T-helper 2 cell treated with Interferon-gamma antibody and Interleukin-4, amounts not matched to agents 5 μg/mL and 100 μg/mL, for 36 hours (primary cell): ENCODE data around the gene TM9SF3.

Experiments
- DNase-seq: peaks from one replicate; pipeline ENCODE4 v3.0.0; 2021; ENCODE audit warnings: low spot score
- H3K27ac Mint-ChIP-seq: one replicate; pipeline ENCODE4 v1.8.0; 2021; ENCODE audit warnings: mild to moderate bottlenecking, mixed read lengths
- H3K27me3 Mint-ChIP-seq: one replicate; pipeline ENCODE4 v1.8.0; 2021; ENCODE audit warnings: low read depth, mixed read lengths
- H3K36me3 Mint-ChIP-seq: one replicate; pipeline ENCODE4 v1.8.0; 2021; ENCODE audit warnings: low read depth, mixed read lengths
- H3K4me1 Mint-ChIP-seq: one replicate; pipeline ENCODE4 v1.8.0; 2021; ENCODE audit warnings: low read depth, mixed read lengths
- H3K4me3 Mint-ChIP-seq: one replicate; pipeline ENCODE4 v1.8.0; 2022; ENCODE audit warnings: mild to moderate bottlenecking, moderate library complexity, mixed read lengths
- H3K9me3 Mint-ChIP-seq: one replicate; pipeline ENCODE4 v1.8.0; 2021; ENCODE audit warnings: mixed read lengths

The TM9SF3 gene

DNA sequence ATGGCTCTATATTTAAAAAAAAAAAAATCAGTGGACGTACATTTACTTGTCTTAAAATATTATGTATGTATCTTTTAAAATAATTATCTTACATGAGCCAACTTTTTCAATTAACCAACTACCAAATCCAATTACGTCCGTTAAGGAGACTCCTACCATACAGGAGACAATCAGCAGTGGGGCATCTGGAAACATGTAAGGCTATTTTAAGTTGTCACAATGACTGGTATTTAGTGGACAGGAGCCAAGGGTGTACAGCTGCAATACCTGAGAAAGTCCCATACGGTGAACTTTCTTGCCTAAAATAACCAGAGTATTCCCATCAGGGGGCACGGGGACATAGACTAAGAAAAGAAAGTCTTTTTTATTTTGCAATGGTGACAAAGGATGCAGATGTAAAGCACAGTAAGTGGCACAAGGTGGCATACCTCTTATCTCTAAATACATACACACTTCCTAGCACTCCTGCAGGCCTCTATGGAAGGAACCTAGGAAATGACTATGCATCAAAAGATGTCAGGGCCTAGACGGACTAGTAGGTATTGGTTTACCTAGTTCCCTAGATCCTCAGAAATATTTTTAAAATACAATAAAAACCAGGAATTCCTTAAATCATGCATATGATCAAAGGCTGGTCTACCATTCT, 57.1 kb downstream of the TM9SF3 start:
- Mint-ChIP-seq H3K27me3 (no peaks in the 10 kb centered on the region), H3K4me1 (peaks cover 5% of the 10 kb centered on the region), H3K27ac (no peak overlapping the region), H3K9me3 (no peaks in the 10 kb centered on the region), H3K36me3 (peaks cover 32% of the 10 kb centered on the region), H3K4me3 (no peak overlapping the region)
- no peak for DNase-seq

DNA sequence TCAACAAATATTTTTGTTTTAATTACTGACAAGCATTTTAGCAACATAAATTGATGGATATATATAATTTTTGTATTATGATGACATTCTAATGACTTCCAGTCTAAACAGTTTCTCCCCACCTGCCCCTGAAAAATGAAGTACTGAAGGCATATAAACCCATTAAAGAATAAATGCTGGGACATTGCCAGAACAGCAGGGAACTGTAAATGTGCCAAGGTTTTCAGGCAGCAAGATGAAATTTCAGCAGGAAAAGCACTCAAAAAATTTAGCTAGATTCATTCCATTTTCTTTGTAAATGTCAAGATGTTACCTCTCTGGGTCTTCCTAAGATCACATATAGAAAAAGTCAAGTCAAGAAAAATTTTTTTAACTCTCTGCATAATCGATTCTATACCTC, 62.1 kb downstream of the TM9SF3 start:
- DNase-seq, result no peak
- H3K27me3 Mint-ChIP-seq, result no peaks in the 10 kb centered on the region
- peaks cover 41% of the 10 kb centered on the region for H3K36me3 Mint-ChIP-seq
- H3K9me3 Mint-ChIP-seq, result no peaks in the 10 kb centered on the region
- H3K27ac Mint-ChIP-seq, result no peak overlapping the region
- H3K4me3 Mint-ChIP-seq, result no peak overlapping the region
- H3K4me1 Mint-ChIP-seq, result no peaks in the 10 kb centered on the region

DNA sequence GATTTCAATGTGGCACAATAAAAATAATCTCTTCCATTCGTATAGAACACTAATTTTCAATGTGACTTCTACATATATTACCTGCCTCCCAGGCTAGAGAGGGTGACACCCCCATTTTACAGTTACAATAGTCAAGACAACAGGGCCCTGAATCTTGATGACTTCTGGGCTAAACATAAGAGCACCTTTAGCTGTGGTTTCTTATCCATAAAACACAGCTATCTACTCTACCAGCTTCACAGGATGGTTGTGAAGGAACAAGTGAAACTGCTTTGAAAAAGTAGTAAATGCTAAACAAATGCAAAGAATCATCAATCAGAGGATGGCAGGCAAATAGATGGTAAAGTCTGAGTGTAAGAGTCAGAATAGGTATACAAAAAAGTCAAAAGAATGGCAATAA, 69.5 kb downstream of the TM9SF3 start:
- no peak for DNase-seq
- H3K4me3 Mint-ChIP-seq, result no peak overlapping the region

GRCh38 chr10:96516337-96516736, 70.5 kb downstream of the TM9SF3 start:
- H3K27ac Mint-ChIP-seq, result no peak overlapping the region
- H3K27me3 Mint-ChIP-seq, result peaks cover 40% of the 10 kb centered on the region
- H3K36me3 Mint-ChIP-seq, result peaks cover 17% of the 10 kb centered on the region
- H3K4me1 Mint-ChIP-seq, result peaks cover 13% of the 10 kb centered on the region
- no peak overlapping the region for H3K4me3 Mint-ChIP-seq
- no peaks in the 10 kb centered on the region for H3K9me3 Mint-ChIP-seq
- DNase-seq, result no peak

More for the DNA sequence above, 69.5 kb downstream of the TM9SF3 start:
- Mint-ChIP-seq H3K4me1 (peaks cover 12% of the 10 kb centered on the region), H3K27ac (no peak overlapping the region), H3K36me3 (peaks cover 25% of the 10 kb centered on the region), H3K9me3 (no peaks in the 10 kb centered on the region), H3K27me3 (peaks cover 31% of the 10 kb centered on the region)

- DNase-seq, result peak; percentile 76
- Mint-ChIP-seq H3K4me1 (peaks cover 13% of the 10 kb centered on the region), H3K36me3 (peaks cover 5% of the 10 kb centered on the region), H3K27ac (no peak within 1 kb of the TSS), H3K27me3 (peaks cover 55% of the 10 kb centered on the region), H3K9me3 (no peaks in the 10 kb centered on the region), H3K4me3 (peak within 1 kb of the TSS; percentile 75)
Measured at GRCh38 chr10:96513698-96514561, 72.9 kb downstream of the TM9SF3 start, which contains the start of gene TLL2. Gene TLL2 (minus strand): TSS chr10:96513926. CDS start chr10:96513685, 241 bp downstream.

- Mint-ChIP-seq H3K4me3 (peak overlapping the region; percentile 75), H3K9me3 (no peaks in the 10 kb centered on the region), H3K4me1 (peaks cover 13% of the 10 kb centered on the region), H3K27ac (no peak overlapping the region), H3K27me3 (peaks cover 55% of the 10 kb centered on the region), H3K36me3 (peaks cover 4% of the 10 kb centered on the region)
- no peak for DNase-seq
Measured at GRCh38 chr10:96513305-96513697, 73.5 kb downstream of the TM9SF3 start.

GRCh38 chr10:96512524-96513304, 74.1 kb downstream of the TM9SF3 start:
- H3K36me3 Mint-ChIP-seq, result peaks cover 2% of the 10 kb centered on the region
- H3K4me3 Mint-ChIP-seq, result peak overlapping the region; percentile 75
- H3K4me1 Mint-ChIP-seq, result peaks cover 13% of the 10 kb centered on the region
- peaks cover 55% of the 10 kb centered on the region for H3K27me3 Mint-ChIP-seq
- H3K27ac Mint-ChIP-seq, result no peak overlapping the region
- H3K9me3 Mint-ChIP-seq, result no peaks in the 10 kb centered on the region
- DNase-seq, result no peak

GRCh38 chr10:96511044-96511945, 75.5 kb downstream of the TM9SF3 start:
- peaks cover 13% of the 10 kb centered on the region for H3K4me1 Mint-ChIP-seq
- peaks cover 55% of the 10 kb centered on the region for H3K27me3 Mint-ChIP-seq
- DNase-seq, result no peak
- H3K4me3 Mint-ChIP-seq, result no peak overlapping the region
- no peaks in the 10 kb centered on the region for H3K9me3 Mint-ChIP-seq
- H3K27ac Mint-ChIP-seq, result no peak overlapping the region
- H3K36me3 Mint-ChIP-seq, result peaks cover under 1% of the 10 kb centered on the region

DNA sequence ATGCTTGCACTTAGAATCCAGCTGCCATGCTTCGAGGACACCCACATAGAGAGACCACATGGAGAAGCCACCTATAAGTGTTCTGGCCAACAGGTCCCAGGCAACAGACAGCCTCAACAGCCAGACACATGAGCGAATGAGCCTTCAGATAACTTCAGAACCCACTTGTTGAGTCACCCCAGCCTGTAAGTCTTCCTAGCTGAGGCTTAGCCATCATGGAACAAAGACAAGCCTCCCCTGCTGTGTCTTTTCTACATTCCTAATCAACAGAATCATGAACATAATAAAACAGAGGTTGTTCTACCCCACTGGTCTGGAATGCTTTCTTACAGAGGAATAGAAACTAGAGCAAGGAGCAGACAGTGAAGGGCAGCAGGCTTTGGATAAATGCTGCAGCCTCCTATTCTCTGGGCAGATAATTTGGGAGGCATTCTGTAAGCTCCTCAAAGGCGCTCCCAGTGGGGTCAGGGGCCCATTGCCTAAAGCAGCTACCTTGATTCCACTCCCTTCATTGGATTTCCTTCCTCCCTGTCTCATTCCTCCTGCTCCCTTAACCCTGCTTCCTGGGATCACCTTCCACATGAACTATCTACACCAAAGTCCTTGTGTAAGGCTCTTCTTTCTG, 77.7 kb downstream of the TM9SF3 start:
- H3K36me3 Mint-ChIP-seq, result no peaks in the 10 kb centered on the region
- H3K9me3 Mint-ChIP-seq, result no peaks in the 10 kb centered on the region
- H3K4me1 Mint-ChIP-seq, result peaks cover 6% of the 10 kb centered on the region
- DNase-seq, result no peak
- no peak overlapping the region for H3K4me3 Mint-ChIP-seq
- no peak overlapping the region for H3K27ac Mint-ChIP-seq
- H3K27me3 Mint-ChIP-seq, result peaks cover 36% of the 10 kb centered on the region

GRCh38 chr10:96507044-96507443, 79.8 kb downstream of the TM9SF3 start:
- DNase-seq, result no peak
- Mint-ChIP-seq H3K36me3 (no peaks in the 10 kb centered on the region), H3K27ac (no peak overlapping the region)

GRCh38 chr10:96505150-96506136, 81.4 kb downstream of the TM9SF3 start:
- Mint-ChIP-seq H3K4me1 (no peaks in the 10 kb centered on the region), H3K9me3 (no peaks in the 10 kb centered on the region), H3K4me3 (no peak overlapping the region), H3K27ac (no peak overlapping the region), H3K36me3 (no peaks in the 10 kb centered on the region), H3K27me3 (peaks cover 16% of the 10 kb centered on the region)
- no peak for DNase-seq

More at GRCh38 chr10:96507044-96507443, 79.8 kb downstream of the TM9SF3 start:
- no peaks in the 10 kb centered on the region for H3K9me3 Mint-ChIP-seq
- peaks cover under 1% of the 10 kb centered on the region for H3K4me1 Mint-ChIP-seq
- H3K27me3 Mint-ChIP-seq, result peaks cover 32% of the 10 kb centered on the region
- H3K4me3 Mint-ChIP-seq, result no peak overlapping the region
